Epithelial cell of prostate (primary cell): ENCODE data around the gene AQP9.
A peak's percentile ranks its signal among the peaks of the same experiment; 100 is the strongest.
"Not testable (repeated sequence)": the region's sequence is repeated elsewhere in the genome, so short reads cannot be mapped to it uniquely, and the experiment has no call there.

Source experiments
- DNase-seq: peaks from one replicate; pipeline ENCODE4 v3.0.0-alpha.2; 2011; ENCODE audit warnings: low read depth, low spot score
- H3K27ac ChIP-seq: fragments of 450-650 bp; 2 replicates; pipeline ENCODE4 v1.5.1; 2017; ENCODE audit warnings: mild to moderate bottlenecking

The AQP9 gene

GRCh38 chr15:58138106-58138505, at the start of gene AQP9:
AQP9 (plus strand) TSS chr15:58138381; CDS start chr15:58138566, 185 bp downstream.
- DNase-seq, result no peak
- H3K27ac ChIP-seq, result peak within 1 kb of the TSS; percentile 73

GRCh38 chr15:58095415-58095814, 42.8 kb upstream of the AQP9 start:
- no peak overlapping the region for H3K27ac ChIP-seq
- no peak for DNase-seq

GRCh38 chr15:58096529-58097084, 41.6 kb upstream of the AQP9 start:
- DNase-seq, result no peak
- H3K27ac ChIP-seq, result no peak overlapping the region

- DNase-seq, result no peak
- H3K27ac ChIP-seq, result no peak overlapping the region
Measured at GRCh38 chr15:58103482-58103881, 34.7 kb upstream of the AQP9 start.

- no peak overlapping the region for H3K27ac ChIP-seq
- no peak for DNase-seq
Measured at GRCh38 chr15:58108117-58108516, 30.1 kb upstream of the AQP9 start.

GRCh38 chr15:58109419-58109818, 28.8 kb upstream of the AQP9 start:
- no peak overlapping the region for H3K27ac ChIP-seq
- no peak for DNase-seq

GRCh38 chr15:58110999-58111717, 27.0 kb upstream of the AQP9 start:
- no peak for DNase-seq
- H3K27ac ChIP-seq, result no peak overlapping the region

- no peak for DNase-seq
- no peak overlapping the region for H3K27ac ChIP-seq
Measured at GRCh38 chr15:58111718-58112104, 26.5 kb upstream of the AQP9 start.

- DNase-seq, H3K27ac ChIP-seq: not testable (repeated sequence)
Measured at GRCh38 chr15:58113358-58113757, 24.8 kb upstream of the AQP9 start.

- DNase-seq, result no peak
- H3K27ac ChIP-seq, result no peak overlapping the region
Measured at GRCh38 chr15:58114388-58114787, 23.8 kb upstream of the AQP9 start.

GRCh38 chr15:58114812-58115211, 23.4 kb upstream of the AQP9 start:
- DNase-seq, result no peak
- H3K27ac ChIP-seq, result no peak overlapping the region

GRCh38 chr15:58115692-58116091, 22.5 kb upstream of the AQP9 start:
- DNase-seq, result no peak
- H3K27ac ChIP-seq, result no peak overlapping the region

- H3K27ac ChIP-seq, result no peak overlapping the region
- no peak for DNase-seq
Measured at GRCh38 chr15:58117619-58118018, 20.6 kb upstream of the AQP9 start.

- no peak for DNase-seq
- no peak overlapping the region for H3K27ac ChIP-seq
Measured at GRCh38 chr15:58118272-58118671, 19.9 kb upstream of the AQP9 start.

- DNase-seq, result no peak
- H3K27ac ChIP-seq, result no peak overlapping the region
Measured at GRCh38 chr15:58119016-58119415, 19.2 kb upstream of the AQP9 start.

- DNase-seq, result peak; percentile 33
- H3K27ac ChIP-seq, result peak overlapping the region; percentile 4
Measured at GRCh38 chr15:58124585-58124984, 13.6 kb upstream of the AQP9 start.

GRCh38 chr15:58125333-58125732, 12.8 kb upstream of the AQP9 start:
- no peak for DNase-seq
- no peak overlapping the region for H3K27ac ChIP-seq

GRCh38 chr15:58134886-58135285, 3.3 kb upstream of the AQP9 start:
- no peak overlapping the region for H3K27ac ChIP-seq
- DNase-seq, result no peak

- H3K27ac ChIP-seq, result peak overlapping the region; percentile 73
- DNase-seq, result no peak
Measured at GRCh38 chr15:58135511-58136174, 2.5 kb upstream of the AQP9 start.

GRCh38 chr15:58136731-58137130, 1.4 kb upstream of the AQP9 start:
- peak; percentile 77 for DNase-seq
- H3K27ac ChIP-seq, result peak overlapping the region; percentile 73

- DNase-seq, result no peak
- H3K27ac ChIP-seq, result peak overlapping the region; percentile 73
Measured at GRCh38 chr15:58137686-58138085, 495 bp upstream of the AQP9 start.
